Loucy (cell line): ENCODE measurements around the gene DUSP22.

Experiments
- H2AFZ ChIP-seq: fragments of 200-600 bp; sonication (generic); 2 replicates; pipeline ENCODE4 v1.6.0; 2016; ENCODE audit warnings: antibody characterized with exemption, mild to moderate bottlenecking, low read length, moderate library complexity
- H3F3A ChIP-seq: fragments of 200-600 bp; 2 replicates; pipeline ENCODE4 v1.6.0; 2016; ENCODE audit warnings: antibody characterized with exemption, low read depth, mild to moderate bottlenecking
- H3K27me3 ChIP-seq: fragments of 200-600 bp; sonication (generic); 2 replicates; pipeline ENCODE4 v1.6.1; 2014; ENCODE audit warnings: low read length, mild to moderate bottlenecking; ENCODE audit not compliant: insufficient read depth, poor library complexity, severe bottlenecking
- H3K36me3 ChIP-seq: fragments of 200-600 bp; sonication (generic); 2 replicates; pipeline ENCODE4 v1.6.1; 2016; ENCODE audit warnings: low read length; ENCODE audit not compliant: insufficient read depth
- H3K4me1 ChIP-seq: fragments of 200-600 bp; sonication (generic); 2 replicates; pipeline ENCODE4 v1.5.1; 2014; ENCODE audit warnings: low read length, mild to moderate bottlenecking; ENCODE audit not compliant: insufficient read depth, poor library complexity, severe bottlenecking
- H3K4me2 ChIP-seq: fragments of 200-600 bp; sonication (generic); 2 replicates; pipeline ENCODE4 v1.6.0; 2014; ENCODE audit warnings: antibody characterized with exemption, low read length, low read depth, mild to moderate bottlenecking; ENCODE audit not compliant: poor library complexity, severe bottlenecking
- H3K4me3 ChIP-seq: fragments of 200-600 bp; sonication (generic); 2 replicates; pipeline ENCODE4 v1.5.1; 2014; ENCODE audit warnings: low read length, mild to moderate bottlenecking, mixed read lengths; ENCODE audit not compliant: poor library complexity, severe bottlenecking
- H3K79me2 ChIP-seq: fragments of 200-600 bp; sonication (generic); 2 replicates; pipeline ENCODE4 v1.6.1; 2014; ENCODE audit warnings: low read length; ENCODE audit not compliant: insufficient read depth
- H3K9ac ChIP-seq: fragments of 200-600 bp; sonication (generic); 2 replicates; pipeline ENCODE4 v1.6.0; 2014; ENCODE audit warnings: mild to moderate bottlenecking, low read depth, low read length, moderate library complexity; ENCODE audit not compliant: poor library complexity, severe bottlenecking
- H3K9me2 ChIP-seq: fragments of 200-600 bp; sonication (generic); replicated peaks from 2 replicates; pipeline ENCODE4 v1.6.1; 2016; ENCODE audit warnings: low read depth, low read length, mixed read lengths
- H3K9me3 ChIP-seq: fragments of 200-600 bp; sonication (generic); 2 replicates; pipeline ENCODE4 v1.6.1; 2014; ENCODE audit warnings: mild to moderate bottlenecking, antibody characterized with exemption, low read length, low read depth; ENCODE audit not compliant: insufficient read depth
- H4K20me1 ChIP-seq: fragments of 200-600 bp; sonication (generic); 2 replicates; pipeline ENCODE4 v1.6.0; 2014; ENCODE audit warnings: antibody characterized with exemption, low read length, mild to moderate bottlenecking; ENCODE audit not compliant: insufficient read depth, poor library complexity, severe bottlenecking
- EZH2phosphoT487 ChIP-seq: fragments of 200-600 bp; IDR thresholded peaks from 2 replicates; pipeline ENCODE4 v1.6.1; 2018; ENCODE audit warnings: antibody characterized with exemption, mild to moderate bottlenecking, moderate library complexity, borderline replicate concordance
- TF ChIP-seq, protein P1 (sequence below): fragments of 200-600 bp; sonication (generic); conservative IDR thresholded peaks from 2 replicates; pipeline ENCODE4 v1.5.1; 2014; ENCODE audit warnings: mild to moderate bottlenecking, antibody characterized with exemption, low read length

Gene DUSP22

DNA sequence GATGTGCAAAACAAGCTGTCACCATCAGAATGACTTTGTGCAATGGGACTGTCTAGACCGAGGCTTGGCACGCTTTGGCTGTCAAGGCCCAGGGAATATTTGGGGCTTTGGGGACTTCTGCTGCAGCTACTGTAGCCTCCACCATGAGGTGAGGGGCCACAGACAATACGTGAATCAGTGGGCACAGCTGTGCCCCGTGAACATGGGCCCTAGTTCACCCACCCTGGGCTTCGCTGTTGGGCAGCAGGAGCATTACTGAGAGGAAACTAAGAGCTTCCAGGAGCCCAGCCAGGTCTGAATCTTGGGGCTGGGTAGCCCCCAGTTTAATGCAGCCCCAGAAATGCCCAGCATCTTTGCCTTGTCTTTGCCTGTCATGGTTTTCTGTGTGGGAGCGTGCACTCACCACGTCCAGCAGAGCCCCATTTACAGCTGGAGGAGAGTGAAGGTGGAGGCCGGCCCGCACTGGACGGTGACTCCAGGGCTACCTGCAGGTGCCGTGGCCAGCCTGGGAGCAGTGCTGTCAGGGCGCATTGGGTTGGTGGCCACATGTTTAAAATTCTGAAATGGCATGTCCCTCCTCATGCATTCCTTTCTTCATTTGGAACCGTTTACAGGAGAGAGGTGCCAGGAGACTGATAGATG is 34.7 kb downstream of the DUSP22 start:
- Histone ChIP-seq H3K4me3 (no peak overlapping the region), H3K9ac (no peak overlapping the region), H3F3A (no peaks in the 10 kb centered on the region), H3K79me2 (no peaks in the 10 kb centered on the region; the same call in 1 of the 2 replicates), H3K27me3 (no peaks in the 10 kb centered on the region), H3K4me2 (no peak overlapping the region), H4K20me1 (no peaks in the 10 kb centered on the region), H3K9me3 (no peaks in the 10 kb centered on the region), H3K36me3 (peaks cover 10% of the 10 kb centered on the region; the same call in 1 of the 2 replicates), H2AFZ (no peak overlapping the region), H3K9me2 (no peaks in the 10 kb centered on the region), H3K4me1 (peaks cover 17% of the 10 kb centered on the region)
- no peak for TF ChIP-seq EZH2phosphoT487
- TF ChIP-seq, protein P1, sequence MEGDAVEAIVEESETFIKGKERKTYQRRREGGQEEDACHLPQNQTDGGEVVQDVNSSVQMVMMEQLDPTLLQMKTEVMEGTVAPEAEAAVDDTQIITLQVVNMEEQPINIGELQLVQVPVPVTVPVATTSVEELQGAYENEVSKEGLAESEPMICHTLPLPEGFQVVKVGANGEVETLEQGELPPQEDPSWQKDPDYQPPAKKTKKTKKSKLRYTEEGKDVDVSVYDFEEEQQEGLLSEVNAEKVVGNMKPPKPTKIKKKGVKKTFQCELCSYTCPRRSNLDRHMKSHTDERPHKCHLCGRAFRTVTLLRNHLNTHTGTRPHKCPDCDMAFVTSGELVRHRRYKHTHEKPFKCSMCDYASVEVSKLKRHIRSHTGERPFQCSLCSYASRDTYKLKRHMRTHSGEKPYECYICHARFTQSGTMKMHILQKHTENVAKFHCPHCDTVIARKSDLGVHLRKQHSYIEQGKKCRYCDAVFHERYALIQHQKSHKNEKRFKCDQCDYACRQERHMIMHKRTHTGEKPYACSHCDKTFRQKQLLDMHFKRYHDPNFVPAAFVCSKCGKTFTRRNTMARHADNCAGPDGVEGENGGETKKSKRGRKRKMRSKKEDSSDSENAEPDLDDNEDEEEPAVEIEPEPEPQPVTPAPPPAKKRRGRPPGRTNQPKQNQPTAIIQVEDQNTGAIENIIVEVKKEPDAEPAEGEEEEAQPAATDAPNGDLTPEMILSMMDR, result no peak

DNA sequence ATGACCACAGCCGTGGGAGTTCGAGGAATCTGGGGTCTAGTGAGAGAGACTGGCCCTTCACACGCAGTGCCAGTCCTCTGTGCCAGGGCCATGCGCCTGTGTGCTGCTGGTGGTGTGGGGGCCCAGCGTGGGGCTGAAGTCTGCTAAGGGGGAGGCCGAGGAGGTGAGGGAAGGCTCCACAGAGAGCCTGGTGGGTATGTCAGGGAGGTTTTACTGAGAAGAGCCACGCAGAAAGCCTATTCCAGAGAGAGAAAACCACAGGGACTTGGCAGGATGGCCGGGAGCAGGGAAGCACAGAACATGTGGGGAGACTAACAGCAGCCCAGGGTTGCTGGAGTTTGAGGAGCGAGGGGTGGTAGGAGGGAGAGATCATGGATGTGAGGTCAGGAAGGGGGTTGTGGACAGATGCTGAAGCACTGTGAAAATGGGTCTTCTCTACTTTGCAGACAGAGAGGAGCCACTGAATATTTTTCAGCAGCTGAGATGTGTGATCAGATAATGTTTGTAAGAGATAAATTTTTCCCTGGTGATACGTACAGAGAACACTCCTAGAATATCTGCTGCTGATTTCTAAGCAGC is 35.3 kb downstream of the DUSP22 start:
- Histone ChIP-seq H3K9me2 (no peaks in the 10 kb centered on the region), H3K36me3 (peaks cover 10% of the 10 kb centered on the region; the same call in 1 of the 2 replicates), H3K4me2 (no peak overlapping the region), H3K9me3 (no peaks in the 10 kb centered on the region), H3K79me2 (no peaks in the 10 kb centered on the region; the same call in 1 of the 2 replicates), H4K20me1 (no peaks in the 10 kb centered on the region), H3F3A (no peaks in the 10 kb centered on the region), H3K9ac (no peak overlapping the region), H3K4me3 (no peak overlapping the region), H2AFZ (no peak overlapping the region), H3K4me1 (peaks cover 18% of the 10 kb centered on the region), H3K27me3 (no peaks in the 10 kb centered on the region)
- no peak for TF ChIP-seq EZH2phosphoT487
- TF ChIP-seq, protein P1, result no peak

DNA sequence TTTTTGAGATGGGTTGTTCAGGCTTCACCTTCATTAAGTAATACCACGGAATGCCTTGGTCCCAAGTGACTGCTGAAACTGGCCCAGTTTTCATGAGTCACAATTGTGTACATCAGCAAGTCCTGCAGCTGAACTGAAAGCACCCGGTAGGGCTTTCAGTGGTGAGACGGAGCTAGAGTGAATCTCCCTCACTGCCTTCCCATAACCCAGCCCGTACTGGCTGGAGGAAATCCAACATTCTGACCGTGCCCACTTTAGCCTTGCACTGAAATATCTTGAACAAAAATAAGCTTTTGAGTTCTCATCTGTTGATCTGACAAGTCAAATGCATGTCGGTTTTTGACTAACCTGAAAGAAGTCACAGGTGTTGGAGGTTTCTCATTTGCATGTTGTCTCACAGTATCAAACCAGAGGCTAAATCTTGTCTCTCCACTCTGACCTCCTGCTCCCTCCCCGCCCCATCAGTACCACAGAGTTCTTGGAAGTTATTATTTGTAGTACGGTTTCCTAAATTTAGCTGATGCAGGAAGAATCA is 35.9 kb downstream of the DUSP22 start:
- Histone ChIP-seq H3K36me3 (peaks cover 10% of the 10 kb centered on the region; the same call in 1 of the 2 replicates), H3F3A (no peaks in the 10 kb centered on the region), H3K4me1 (peaks cover 18% of the 10 kb centered on the region), H3K9me3 (no peaks in the 10 kb centered on the region), H3K9ac (no peak overlapping the region), H4K20me1 (no peaks in the 10 kb centered on the region), H3K4me3 (no peak overlapping the region), H3K9me2 (no peaks in the 10 kb centered on the region), H3K27me3 (no peaks in the 10 kb centered on the region), H2AFZ (no peak overlapping the region), H3K4me2 (no peak overlapping the region), H3K79me2 (no peaks in the 10 kb centered on the region; the same call in 1 of the 2 replicates)
- TF ChIP-seq, protein P1, result no peak
- no peak for TF ChIP-seq EZH2phosphoT487
